GM19240 (cell line): ENCODE results near the gene SYCN.

Source experiments
- DNase-seq: peaks from one replicate; pipeline ENCODE4 v3.0.0; 2011; ENCODE audit warnings: low spot score; ENCODE audit not compliant: insufficient read length

The SYCN gene

GRCh38 chr19:39171479-39172465 is 32.3 kb downstream of the SYCN start:
- DNase-seq: no peak

- DNase-seq: no peak
These were observed 33.5 kb downstream of the SYCN start for GRCh38 chr19:39170386-39171231.

GRCh38 chr19:39169143-39169810 is 34.8 kb downstream of the SYCN start:
- no peak for DNase-seq

GRCh38 chr19:39168258-39169142 is 35.6 kb downstream of the SYCN start:
- DNase-seq: no peak

- no peak for DNase-seq
These were observed 36.4 kb downstream of the SYCN start for GRCh38 chr19:39167461-39168257.

GRCh38 chr19:39166571-39167391 is 37.3 kb downstream of the SYCN start:
- no peak for DNase-seq

- DNase-seq: no peak
These were observed 38.2 kb downstream of the SYCN start for GRCh38 chr19:39165857-39166256.

- no peak for DNase-seq
These were observed 39.8 kb downstream of the SYCN start for GRCh38 chr19:39164289-39164688.

GRCh38 chr19:39163621-39164020 is 40.4 kb downstream of the SYCN start:
- no peak for DNase-seq

- DNase-seq: no peak
These were observed 41.5 kb downstream of the SYCN start for GRCh38 chr19:39162441-39163043.

GRCh38 chr19:39160889-39161672 is 43.0 kb downstream of the SYCN start:
- DNase-seq: no peak

GRCh38 chr19:39160523-39160861 is 43.6 kb downstream of the SYCN start:
- DNase-seq: no peak

GRCh38 chr19:39158646-39159260 is 45.3 kb downstream of the SYCN start:
- no peak for DNase-seq

- DNase-seq: no peak
These were observed 46.1 kb downstream of the SYCN start for GRCh38 chr19:39157997-39158389.

GRCh38 chr19:39157275-39157996 is 46.6 kb downstream of the SYCN start:
- no peak for DNase-seq

- DNase-seq: no peak
These were observed 47.5 kb downstream of the SYCN start for GRCh38 chr19:39156326-39157230.
